HL-60 (cell line): Measurements from ENCODE around the gene DCX.

Experiments used
- DNase-seq, 2 experiments: peaks; one replicate each; pipeline ENCODE4 v3.0.0-alpha.2; 2010 to 2020; ENCODE audit warnings: low read depth in 1 of 2, low spot score in 1 of 2
- H3K27ac ChIP-seq: fragments of 250-450 bp; sonication (Bioruptor Pico); replicated peaks from 2 replicates; pipeline ENCODE4 v1.5.1; 2020; ENCODE audit warnings: mild to moderate bottlenecking, moderate library complexity
- H3K27me3 ChIP-seq: fragments of 250-450 bp; sonication (Bioruptor Pico); 2 replicates; pipeline ENCODE4 v1.5.1; 2021; ENCODE audit warnings: mild to moderate bottlenecking, moderate library complexity; ENCODE audit not compliant: insufficient read depth, poor library complexity, severe bottlenecking
- H3K4me3 ChIP-seq: replicated peaks from 2 replicates; pipeline ENCODE4 v1.5.1; 2011; ENCODE audit warnings: mild to moderate bottlenecking, control low read depth, low read length; ENCODE audit not compliant: insufficient read depth
- CTCF ChIP-seq: IDR thresholded peaks from one replicate; pipeline ENCODE4 v1.5.1; 2011; ENCODE audit warnings: low read length, control low read depth, inconsistent platforms; ENCODE audit not compliant: insufficient read depth
- GABPA ChIP-seq: IDR thresholded peaks from 2 replicates; pipeline ENCODE4 v1.6.1; 2012; ENCODE audit warnings: low read depth
- POLR2AphosphoS5 ChIP-seq: IDR thresholded peaks from 2 replicates; pipeline ENCODE4 v1.6.1; 2012; ENCODE audit warnings: low read depth
- REST ChIP-seq: IDR thresholded peaks from 2 replicates; pipeline ENCODE4 v1.6.1; 2012; ENCODE audit warnings: low read depth; ENCODE audit not compliant: insufficient replicate concordance
- SPI1 ChIP-seq: IDR thresholded peaks from 2 replicates; pipeline ENCODE4 v1.6.1; 2012; ENCODE audit warnings: low read depth, mild to moderate bottlenecking, borderline replicate concordance

DCX gene

GRCh38 chrX:111360839-111361238 lies 51.2 kb downstream of the DCX start:
- TF ChIP-seq SPI1: no peak
- DNase-seq: no peak
- no peak overlapping the region for H3K4me3 ChIP-seq

GRCh38 chrX:111355523-111356115 lies 56.4 kb downstream of the DCX start:
- Histone ChIP-seq H3K27me3 (no peaks in the 10 kb centered on the region), H3K27ac (no peak overlapping the region), H3K4me3 (no peak overlapping the region)
- DNase-seq: no peak
- no peak for TF ChIP-seq POLR2AphosphoS5

More at GRCh38 chrX:111360839-111361238, 51.2 kb downstream of the DCX start:
- Histone ChIP-seq H3K27ac (no peak overlapping the region), H3K27me3 (no peaks in the 10 kb centered on the region)

GRCh38 chrX:111354496-111354895 lies 57.5 kb downstream of the DCX start:
- Histone ChIP-seq H3K4me3 (no peak overlapping the region), H3K27me3 (no peaks in the 10 kb centered on the region), H3K27ac (no peak overlapping the region)
- DNase-seq: no peak
- no peak for TF ChIP-seq CTCF
- no peak for TF ChIP-seq GABPA
- TF ChIP-seq POLR2AphosphoS5: no peak
- no peak for TF ChIP-seq SPI1
- TF ChIP-seq REST: no peak

GRCh38 chrX:111353793-111354192 lies 58.2 kb downstream of the DCX start:
- TF ChIP-seq CTCF (no peak), SPI1 (no peak), GABPA (no peak), REST (no peak), POLR2AphosphoS5 (no peak)
- no peak overlapping the region for H3K27ac ChIP-seq
- no peaks in the 10 kb centered on the region for H3K27me3 ChIP-seq
- DNase-seq: no peak
- H3K4me3 ChIP-seq: no peak overlapping the region

- TF ChIP-seq SPI1 (no peak), CTCF (no peak)
- no peak for DNase-seq
- H3K27me3 ChIP-seq: no peaks in the 10 kb centered on the region
These were observed 59.6 kb downstream of the DCX start for GRCh38 chrX:111352424-111352823.

More at GRCh38 chrX:111352424-111352823, 59.6 kb downstream of the DCX start:
- no peak overlapping the region for H3K27ac ChIP-seq
- H3K4me3 ChIP-seq: no peak overlapping the region
